Lung (tissue), 12 donors: Measurements from ENCODE around the gene RPRD1B. TPM values are rescaled to one million over a fixed set of nuclear protein-coding genes. Genes with fewer than 3 reads are reported as not detected.
A peak's percentile ranks its signal among the peaks of the same experiment; 100 is the strongest.

ENCODE experiments used
- ATAC-seq: fragments of 200-7000 bp; cut with Tn5 transposase; one replicate; pipeline ENCODE4 v1.9.1; 2020; ENCODE audit warnings: moderate number of reproducible peaks; ENCODE audit not compliant: insufficient read depth, low FRiP score
- DNase-seq, 3 donors: peaks; one replicate each; pipeline ENCODE4 v3.0.0-alpha.2; 2013 to 2017
- H3K27ac ChIP-seq, 2 donors: one replicate each; pipeline ENCODE4 v1.5.1; 2013; ENCODE audit warnings: mild to moderate bottlenecking in 2 of 2, moderate library complexity in 2 of 2, control low read depth in 1 of 2, inconsistent platforms in 1 of 2, low read depth in 1 of 2, low read length in 1 of 2
- H3K27me3 ChIP-seq, 3 donors: one replicate each; pipeline ENCODE4 v1.5.1; 2013; ENCODE audit warnings: low read length in 2 of 3; ENCODE audit not compliant: control insufficient read depth in 3 of 3, insufficient read depth in 3 of 3
- H3K36me3 ChIP-seq, 4 donors: one replicate each; pipeline ENCODE4 v1.5.1; 2013; ENCODE audit warnings: low read length in 4 of 4, mild to moderate bottlenecking in 1 of 4, moderate library complexity in 1 of 4; ENCODE audit not compliant: control insufficient read depth in 4 of 4, insufficient read depth in 4 of 4
- H3K4me1 ChIP-seq, 5 donors: one replicate each; pipeline ENCODE4 v1.5.1; 2013; ENCODE audit warnings: low read length in 5 of 5, mild to moderate bottlenecking in 2 of 5, moderate library complexity in 1 of 5; ENCODE audit not compliant: control insufficient read depth in 5 of 5, insufficient read depth in 5 of 5
- H3K4me3 ChIP-seq: one replicate; pipeline ENCODE4 v1.5.1; 2013; ENCODE audit warnings: mild to moderate bottlenecking, control low read depth, moderate library complexity
- H3K9ac ChIP-seq, 2 donors: one replicate each; pipeline ENCODE4 v1.5.1; 2013; ENCODE audit warnings: low read length in 2 of 2, control low read depth in 1 of 2; ENCODE audit not compliant: insufficient read depth in 1 of 2
- H3K9me3 ChIP-seq, 4 donors: one replicate each; pipeline ENCODE4 v1.5.1; 2013; ENCODE audit warnings: low read length in 3 of 4, mild to moderate bottlenecking in 1 of 4, moderate library complexity in 1 of 4; ENCODE audit not compliant: control insufficient read depth in 4 of 4, insufficient read depth in 3 of 4
- WGBS, 2 donors: extraction: QIAGEN DNeasy Blood & Tissue Kit; methylation state at CpG; one replicate each; pipeline ENCODE4 v1.1.7; 2013; 5-methylcytosine and 5-hydroxymethylcytosine counted together
- polyA plus RNA-seq, 2 donors: library from polyadenylated mRNA; stranded (reverse); fragments of 200-250 nt; gene quantifications; one replicate each; pipeline ENCODE4 v1.2.1, GENCODE V29; 2013
- total RNA-seq, 2 donors: library from RNA; depleted of rRNA in 1 of 2; stranded (reverse); fragments of >200 nt in 1 of 2; gene quantifications; one replicate each; pipeline ENCODE4 v1.2.1, GENCODE V29; 2014 to 2021
- TF ChIP-seq, protein P1 (sequence below): IDR thresholded peaks from 2 replicates; pipeline ENCODE4 v1.5.1; 2012; ENCODE audit warnings: mild to moderate bottlenecking; ENCODE audit errors: control extremely low read depth, extremely low read depth
- donor health status: control.
- donor health status: control.
- donor health status: Bipolar disorder and iron deficiency.
- donor health status: healthy.
- donor health status: DM: yes; HTN: yes; CAD: no.

The RPRD1B gene
- total and polyA plus RNA-seq, 4 donors: 6.8 to 58.6 (median 26.6) TPM

DNA sequence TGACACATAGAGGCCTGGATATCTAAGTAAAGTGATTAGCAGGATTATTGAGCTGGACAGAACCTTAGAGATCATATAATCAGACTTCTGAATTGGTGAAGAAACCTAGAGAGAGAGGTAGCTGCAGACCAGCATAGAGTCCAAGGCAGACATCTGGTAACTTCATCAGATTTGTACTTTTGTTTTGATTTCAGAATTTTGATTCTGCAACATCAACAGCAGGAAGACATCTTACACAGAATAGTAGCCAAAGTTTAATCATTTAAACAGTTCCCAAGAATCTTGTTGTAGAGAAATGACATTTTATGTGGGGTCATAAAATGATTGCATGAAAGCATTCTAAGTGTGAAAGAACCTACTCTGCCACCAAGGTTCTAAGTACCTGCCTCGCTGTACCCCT, 39.4 kb downstream of the RPRD1B start:
- Histone ChIP-seq H3K36me3 (peaks cover 17 to 39% (median 34%) of the 10 kb centered on the region in 4 donors), H3K9ac (no peak overlapping the region), H3K27me3 (no peaks in the 10 kb centered on the region), H3K9me3 (no peaks in the 10 kb centered on the region), H3K27ac (peak overlapping the region; percentile 13 to 38), H3K4me3 (no peak overlapping the region), H3K4me1 (peaks cover 2 to 44% (median 27%) of the 10 kb centered on the region in 5 donors)
- peak in 1 of 3 donors; percentile 92 for DNase-seq
- 50 to 67% methylated on average over 1 of the region's 1 CpG for WGBS, 2 donors
- ATAC-seq: no peak
- TF ChIP-seq, protein P1, sequence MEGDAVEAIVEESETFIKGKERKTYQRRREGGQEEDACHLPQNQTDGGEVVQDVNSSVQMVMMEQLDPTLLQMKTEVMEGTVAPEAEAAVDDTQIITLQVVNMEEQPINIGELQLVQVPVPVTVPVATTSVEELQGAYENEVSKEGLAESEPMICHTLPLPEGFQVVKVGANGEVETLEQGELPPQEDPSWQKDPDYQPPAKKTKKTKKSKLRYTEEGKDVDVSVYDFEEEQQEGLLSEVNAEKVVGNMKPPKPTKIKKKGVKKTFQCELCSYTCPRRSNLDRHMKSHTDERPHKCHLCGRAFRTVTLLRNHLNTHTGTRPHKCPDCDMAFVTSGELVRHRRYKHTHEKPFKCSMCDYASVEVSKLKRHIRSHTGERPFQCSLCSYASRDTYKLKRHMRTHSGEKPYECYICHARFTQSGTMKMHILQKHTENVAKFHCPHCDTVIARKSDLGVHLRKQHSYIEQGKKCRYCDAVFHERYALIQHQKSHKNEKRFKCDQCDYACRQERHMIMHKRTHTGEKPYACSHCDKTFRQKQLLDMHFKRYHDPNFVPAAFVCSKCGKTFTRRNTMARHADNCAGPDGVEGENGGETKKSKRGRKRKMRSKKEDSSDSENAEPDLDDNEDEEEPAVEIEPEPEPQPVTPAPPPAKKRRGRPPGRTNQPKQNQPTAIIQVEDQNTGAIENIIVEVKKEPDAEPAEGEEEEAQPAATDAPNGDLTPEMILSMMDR: no peak

GRCh38 chr20:38073307-38074071, 39.9 kb downstream of the RPRD1B start:
- DNase-seq (peak; percentile 85 to 98 (median 98)), ATAC-seq (peak; percentile 84)
- TF ChIP-seq, protein P1: peak; percentile 28
- Histone ChIP-seq H3K4me1 (peaks cover 2 to 44% (median 27%) of the 10 kb centered on the region in 5 donors), H3K4me3 (no peak overlapping the region), H3K27me3 (no peaks in the 10 kb centered on the region), H3K9ac (peak overlapping the region in 1 of 2 donors; percentile 14), H3K9me3 (no peaks in the 10 kb centered on the region), H3K36me3 (peaks cover 19 to 38% (median 29%) of the 10 kb centered on the region in 4 donors), H3K27ac (peak overlapping the region; percentile 29 to 54)
- WGBS, 2 donors: 47 to 68% methylated on average over 5 of the region's 5 CpGs

GRCh38 chr20:38075161-38075998, 41.8 kb downstream of the RPRD1B start:
- DNase-seq: peak in 2 of 3 donors; percentile 50 to 51
- H3K27me3 ChIP-seq: no peaks in the 10 kb centered on the region

More at GRCh38 chr20:38075161-38075998, 41.8 kb downstream of the RPRD1B start:
- Histone ChIP-seq H3K9ac (no peak overlapping the region), H3K9me3 (peaks cover 0 to 2% (median 0%) of the 10 kb centered on the region in 4 donors), H3K27ac (peak overlapping the region in 1 of 2 donors; percentile 78), H3K36me3 (peaks cover 13 to 22% (median 17%) of the 10 kb centered on the region in 4 donors), H3K4me1 (peaks cover 2 to 44% (median 27%) of the 10 kb centered on the region in 5 donors), H3K4me3 (no peak overlapping the region)
- TF ChIP-seq, protein P1: no peak
- WGBS, 2 donors: 81 to 85% methylated on average over 3 of the region's 3 CpGs
- ATAC-seq: no peak
